ENCODE results near the gene SDK2. TPM values are rescaled to one million over a fixed set of nuclear protein-coding genes. Genes with fewer than 3 reads are reported as not detected.

Gene SDK2
- polyA plus RNA-seq, 3 donors, result 0.01 TPM; not detected in 2

GRCh38 chr17:73536700-73537605, 107.3 kb downstream of the SDK2 start:
- WGBS (ENCODE audit: insufficient coverage), result 97% methylated on average over 19 of the region's 28 CpGs
- DNase-seq, result no peak
- no peaks in the 10 kb centered on the region for H3K27me3 ChIP-seq (ENCODE audit: control insufficient read depth in 2 of 2, insufficient read depth in 2 of 2, low read length in 2 of 2)
- no peaks in the 10 kb centered on the region for H3K79me2 ChIP-seq (ENCODE audit: insufficient read depth, low read length)
- TF ChIP-seq CTCF (IDR thresholded peaks at IDR 0.05), result no peak
- no peak overlapping the region for H3K4me3 ChIP-seq (replicated peaks in 1 of 3; ENCODE audit: low read depth in 2 of 3, low read length in 3 of 3)
- H3K36me3 ChIP-seq (replicated peaks in 1 of 2; ENCODE audit: control insufficient read depth in 1 of 2, insufficient read depth in 2 of 2, low read length in 2 of 2), result no peaks in the 10 kb centered on the region
- Mint-ChIP-seq H3K27ac (no peak overlapping the region), H3K4me3 (no peak overlapping the region), H3K27me3 (ENCODE audit: low read depth in 3 of 3) (peaks cover 0 to 7% (median 0%) of the 10 kb centered on the region in 3 donors), H3K4me1 (no peaks in the 10 kb centered on the region), H3K9me3 (peaks cover 0 to 2% (median 0%) of the 10 kb centered on the region in 7 donors), H3K36me3 (no peaks in the 10 kb centered on the region)
- H2AFZ ChIP-seq (ENCODE audit: insufficient read depth, low read depth, low read length, poor library complexity, severe bottlenecking), result no peak overlapping the region
- no peaks in the 10 kb centered on the region for H3K4me1 ChIP-seq (ENCODE audit: control insufficient read depth in 1 of 2, insufficient read depth in 2 of 2, low read length in 2 of 2)
- no peak overlapping the region for H3K4me2 ChIP-seq (replicated peaks; ENCODE audit: extremely low read depth, low read length, poor library complexity, severe bottlenecking)
- no peak overlapping the region for H3K9ac ChIP-seq (ENCODE audit: insufficient read depth, low read length, poor library complexity, severe bottlenecking)
- no peaks in the 10 kb centered on the region for H4K20me1 ChIP-seq (ENCODE audit: insufficient read depth, low read length)
- no peak overlapping the region for H3K27ac ChIP-seq (ENCODE audit: low read depth in 1 of 2, low read length in 2 of 2)
- H3K9me3 ChIP-seq (replicated peaks in 1 of 2; ENCODE audit: control insufficient read depth in 1 of 2, insufficient read depth in 1 of 2, low read length in 2 of 2), result no peaks in the 10 kb centered on the region
- intact Hi-C loops (cut with micrococcal nuclease), result no loop called here

GRCh38 chr17:73535746-73536145, 108.5 kb downstream of the SDK2 start:
- H3K27me3 Mint-ChIP-seq (ENCODE audit: low read depth in 3 of 3), result peaks cover 0 to 7% (median 0%) of the 10 kb centered on the region in 3 donors
- Histone ChIP-seq H3K4me1 (ENCODE audit: control insufficient read depth in 1 of 2, insufficient read depth in 2 of 2, low read length in 2 of 2) (no peaks in the 10 kb centered on the region), H3K4me3 (replicated peaks in 1 of 3; ENCODE audit: low read depth in 2 of 3, low read length in 3 of 3) (no peak overlapping the region), H3K79me2 (ENCODE audit: insufficient read depth, low read length) (no peaks in the 10 kb centered on the region), H3K36me3 (replicated peaks in 1 of 2; ENCODE audit: control insufficient read depth in 1 of 2, insufficient read depth in 2 of 2, low read length in 2 of 2) (no peaks in the 10 kb centered on the region), H3K27me3 (ENCODE audit: control insufficient read depth in 2 of 2, insufficient read depth in 2 of 2, low read length in 2 of 2) (no peaks in the 10 kb centered on the region), H3K9me3 (replicated peaks in 1 of 2; ENCODE audit: control insufficient read depth in 1 of 2, insufficient read depth in 1 of 2, low read length in 2 of 2) (no peaks in the 10 kb centered on the region), H3K4me2 (replicated peaks; ENCODE audit: extremely low read depth, low read length, poor library complexity, severe bottlenecking) (no peak overlapping the region), H2AFZ (ENCODE audit: insufficient read depth, low read depth, low read length, poor library complexity, severe bottlenecking) (no peak overlapping the region), H3K27ac (ENCODE audit: low read depth in 1 of 2, low read length in 2 of 2) (no peak overlapping the region), H4K20me1 (ENCODE audit: insufficient read depth, low read length) (no peaks in the 10 kb centered on the region), H3K9ac (ENCODE audit: insufficient read depth, low read length, poor library complexity, severe bottlenecking) (no peak overlapping the region)
- no peaks in the 10 kb centered on the region for H3K36me3 Mint-ChIP-seq
- TF ChIP-seq CTCF (IDR thresholded peaks at IDR 0.05), result no peak
- H3K4me3 Mint-ChIP-seq, result no peak overlapping the region
- 93% methylated on average over 4 of the region's 6 CpGs for WGBS (ENCODE audit: insufficient coverage)
- DNase-seq, result no peak
- peak overlapping the region in 2 of 7 donors; percentile 30 to 50 for H3K27ac Mint-ChIP-seq
- no peaks in the 10 kb centered on the region for H3K4me1 Mint-ChIP-seq
- peaks cover 0 to 2% (median 0%) of the 10 kb centered on the region in 7 donors for H3K9me3 Mint-ChIP-seq
- intact Hi-C loops (cut with micrococcal nuclease), result no loop called here
